ENCODE results near the gene TUBG2. TPM values are rescaled to one million over a fixed set of nuclear protein-coding genes. Genes with fewer than 3 reads are reported as not detected.

TUBG2 gene
- total RNA-seq, 1 experiment from 2014 or later = 28.3 TPM

- Histone ChIP-seq H3K9me2 (ENCODE audit: insufficient read depth) (no peaks in the 10 kb centered on the region), H3K27me3 (ENCODE audit: insufficient read depth, low read depth) (no peaks in the 10 kb centered on the region), H3F3A (ENCODE audit: insufficient read depth, low read depth) (no peaks in the 10 kb centered on the region), H3K9me3 (ENCODE audit: insufficient read depth, low read depth) (no peaks in the 10 kb centered on the region), H3K36me3 (ENCODE audit: low read depth) (no peaks in the 10 kb centered on the region), H3K79me2 (ENCODE audit: low read depth) (no peaks in the 10 kb centered on the region), H3K4me3 (no peak overlapping the region), H3K4me1 (replicated peaks; ENCODE audit: insufficient read depth) (no peaks in the 10 kb centered on the region), H2AFZ (no peak overlapping the region), H3K4me2 (no peak overlapping the region), H4K20me1 (ENCODE audit: insufficient read depth) (no peaks in the 10 kb centered on the region), H3K27ac (no peak overlapping the region)
- intact Hi-C loops (cut with micrococcal nuclease; ENCODE audit: unreplicated experiment) = no loop called here
- BruUV-seq (replicated peaks) = no TSS peak
- DNase-seq = no peak
- CTCF ChIA-PET = no interaction called here
- TF ChIP-seq EZH2 (IDR thresholded peaks at IDR 0.05; ENCODE audit: low read depth) = no peak
- TF ChIP-seq CTCF (conservative IDR thresholded peaks at IDR 0.05) = no peak
- POLR2A ChIA-PET (ENCODE audit: unreplicated experiment) = no interaction called here
Measured at GRCh38 chr17:42692489-42692888, 33.4 kb downstream of the TUBG2 start.

- DNase-seq = no peak
- no peak for TF ChIP-seq CTCF (conservative IDR thresholded peaks at IDR 0.05)
- TF ChIP-seq EZH2 (IDR thresholded peaks at IDR 0.05; ENCODE audit: low read depth) = no peak
- Histone ChIP-seq H3F3A (ENCODE audit: insufficient read depth, low read depth) (no peaks in the 10 kb centered on the region), H3K4me1 (replicated peaks; ENCODE audit: insufficient read depth) (no peaks in the 10 kb centered on the region), H3K79me2 (ENCODE audit: low read depth) (no peaks in the 10 kb centered on the region), H3K9me2 (ENCODE audit: insufficient read depth) (no peaks in the 10 kb centered on the region), H4K20me1 (ENCODE audit: insufficient read depth) (no peaks in the 10 kb centered on the region), H3K36me3 (ENCODE audit: low read depth) (no peaks in the 10 kb centered on the region), H2AFZ (no peak overlapping the region), H3K9me3 (ENCODE audit: insufficient read depth, low read depth) (no peaks in the 10 kb centered on the region), H3K27me3 (ENCODE audit: insufficient read depth, low read depth) (no peaks in the 10 kb centered on the region), H3K4me2 (no peak overlapping the region), H3K27ac (no peak overlapping the region), H3K4me3 (no peak overlapping the region)
- CTCF ChIA-PET = no interaction called here
- intact Hi-C loops (cut with micrococcal nuclease; ENCODE audit: unreplicated experiment) = no loop called here
- BruUV-seq (replicated peaks) = no TSS peak
- POLR2A ChIA-PET (ENCODE audit: unreplicated experiment) = no interaction called here
Measured at GRCh38 chr17:42694524-42694923, 35.4 kb downstream of the TUBG2 start.

GRCh38 chr17:42695500-42695899, 36.4 kb downstream of the TUBG2 start:
- ChIA-PET POLR2A (ENCODE audit: unreplicated experiment) (no interaction called here), CTCF (no interaction called here)
- Histone ChIP-seq H3K27ac (no peak overlapping the region), H3K9me3 (ENCODE audit: insufficient read depth, low read depth) (no peaks in the 10 kb centered on the region), H3K4me1 (replicated peaks; ENCODE audit: insufficient read depth) (no peaks in the 10 kb centered on the region), H3K79me2 (ENCODE audit: low read depth) (no peaks in the 10 kb centered on the region), H3F3A (ENCODE audit: insufficient read depth, low read depth) (no peaks in the 10 kb centered on the region), H2AFZ (no peak overlapping the region), H3K9me2 (ENCODE audit: insufficient read depth) (no peaks in the 10 kb centered on the region), H3K27me3 (ENCODE audit: insufficient read depth, low read depth) (no peaks in the 10 kb centered on the region), H3K4me3 (no peak overlapping the region), H3K4me2 (no peak overlapping the region), H4K20me1 (ENCODE audit: insufficient read depth) (no peaks in the 10 kb centered on the region), H3K36me3 (ENCODE audit: low read depth) (no peaks in the 10 kb centered on the region)
- intact Hi-C loops (cut with micrococcal nuclease; ENCODE audit: unreplicated experiment) = no loop called here
- TF ChIP-seq CTCF (conservative IDR thresholded peaks at IDR 0.05) = no peak
- no peak for TF ChIP-seq EZH2 (IDR thresholded peaks at IDR 0.05; ENCODE audit: low read depth)
- BruUV-seq (replicated peaks) = no TSS peak
- DNase-seq = no peak

All from PC-9 (cell line).